Measurements from ENCODE around the gene CTNNA3.

The CTNNA3 gene

DNA sequence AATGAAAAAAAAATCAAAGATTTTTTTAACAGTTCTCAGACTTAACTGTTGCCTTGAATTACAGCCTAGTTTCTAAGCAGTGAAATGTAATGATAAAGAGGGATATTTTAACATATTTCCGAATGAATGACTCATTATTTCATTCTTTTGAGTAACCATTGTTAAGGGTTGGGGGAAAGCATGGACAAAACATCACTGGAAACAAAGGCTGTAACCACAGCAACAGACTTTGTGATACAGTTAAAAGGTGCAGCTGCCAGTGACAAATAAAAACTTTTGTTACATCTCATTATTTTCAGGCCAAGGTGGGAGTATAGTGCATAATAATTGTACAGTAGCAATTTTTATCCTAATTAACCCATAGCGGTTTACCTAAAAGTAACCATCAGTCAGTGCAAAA is 597.5 kb downstream of the CTNNA3 start:
- DNase-seq = no peak

DNA sequence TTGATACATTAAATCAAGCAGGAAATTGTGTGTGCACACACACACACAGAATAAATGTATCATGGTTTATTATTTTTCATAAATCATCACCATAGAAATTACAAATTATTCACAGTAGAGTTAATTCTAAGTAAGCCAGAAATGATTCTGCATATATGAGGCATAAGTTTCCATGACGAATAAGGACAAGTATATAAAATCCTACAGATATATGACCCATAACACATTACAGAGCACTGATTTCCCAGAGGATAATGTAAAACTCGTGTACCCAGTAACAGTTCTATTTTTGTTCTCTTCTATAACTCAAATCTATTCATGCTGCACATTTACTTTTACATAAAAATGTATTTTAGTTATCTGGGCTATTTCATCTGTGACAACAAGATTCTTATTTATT is 600.5 kb downstream of the CTNNA3 start:
- no peak for DNase-seq

DNA sequence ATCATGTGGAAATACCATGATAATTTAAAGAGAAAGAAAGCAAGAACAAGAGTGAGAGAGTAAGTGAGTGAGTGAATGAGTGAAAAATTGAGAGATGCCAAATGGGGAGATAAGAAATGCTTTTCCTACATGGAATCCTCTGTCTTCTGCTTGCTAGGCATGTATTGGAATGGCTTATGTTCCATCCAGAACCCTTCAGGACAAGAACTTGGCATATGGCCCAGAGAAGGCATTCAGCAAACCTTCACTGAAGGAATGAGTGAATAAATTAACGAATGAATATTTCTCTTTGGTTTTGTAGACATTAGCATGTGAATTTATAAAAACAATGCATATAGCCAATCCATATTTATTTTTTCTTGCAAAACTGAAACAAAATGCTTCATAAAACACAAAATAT is 608.0 kb downstream of the CTNNA3 start:
- DNase-seq = no peak

DNA sequence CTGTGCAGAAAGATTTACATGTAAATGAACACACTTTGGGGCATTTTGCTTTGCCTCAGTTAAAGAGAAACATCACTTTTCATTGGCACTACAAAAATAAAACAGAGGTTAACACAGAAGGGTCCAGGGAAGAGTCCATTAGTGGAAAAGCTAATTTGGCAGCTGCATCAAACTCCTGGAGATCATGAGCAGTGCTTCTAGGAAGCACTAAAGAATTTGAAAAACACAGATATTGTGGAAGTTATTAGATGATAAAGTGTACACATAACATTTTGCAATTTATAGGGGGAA is 608.9 kb downstream of the CTNNA3 start:
- no peak for DNase-seq

DNA sequence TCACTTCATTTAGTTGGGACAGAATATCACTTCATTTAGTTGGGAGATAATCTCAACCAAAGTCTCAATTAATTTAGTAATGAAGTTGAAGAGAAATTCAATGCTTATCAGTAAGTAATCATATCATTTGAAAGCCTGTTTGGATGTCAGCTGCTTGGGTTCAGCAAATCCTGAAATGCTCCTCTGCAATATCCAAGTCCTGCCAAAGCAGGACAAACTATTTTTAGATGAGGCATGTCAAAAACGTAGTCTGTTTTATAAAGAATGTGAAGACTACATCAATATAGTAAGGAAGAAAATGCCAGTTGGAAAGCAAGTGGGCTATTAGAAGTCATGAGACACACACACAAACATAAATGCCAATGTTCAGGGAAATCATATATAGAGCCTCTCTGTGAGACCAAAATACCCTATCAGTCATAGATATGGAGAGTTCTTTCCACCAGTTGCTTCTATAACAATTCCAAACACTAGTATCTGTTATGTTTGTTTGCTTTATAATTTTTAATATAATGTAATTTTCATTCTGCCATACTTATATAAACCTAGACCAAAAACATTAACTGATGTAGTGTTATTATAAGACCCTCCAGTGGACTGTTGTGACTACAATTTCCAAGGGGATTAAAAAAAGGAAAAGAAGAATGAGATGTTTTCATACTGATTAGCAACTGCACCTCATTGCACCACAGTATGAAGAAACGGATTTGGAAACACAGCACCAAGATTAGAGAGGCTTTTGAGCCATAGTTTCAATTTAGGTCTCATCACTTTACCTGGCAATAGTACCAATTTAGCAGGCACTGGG is 609.5 kb downstream of the CTNNA3 start:
- no peak for DNase-seq

DNA sequence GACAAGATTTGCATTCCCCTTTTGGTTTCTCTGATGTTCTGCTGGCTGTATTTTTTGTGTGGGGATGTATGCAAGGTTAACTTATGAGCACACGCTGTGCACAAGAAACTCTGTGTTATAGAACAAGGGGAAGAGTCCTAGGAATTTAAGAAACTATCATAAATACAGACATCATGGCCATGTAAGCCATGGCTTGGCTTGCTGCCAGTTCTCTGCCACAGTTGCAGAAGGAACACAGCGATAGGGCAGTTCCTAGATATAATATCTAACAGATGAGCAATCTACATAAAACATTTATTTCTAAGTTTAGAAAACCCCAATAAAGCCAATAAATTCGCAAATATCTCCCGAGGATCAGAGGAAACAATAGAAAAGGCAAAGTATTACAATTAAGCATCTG is 616.9 kb downstream of the CTNNA3 start:
- no peak for DNase-seq

DNA sequence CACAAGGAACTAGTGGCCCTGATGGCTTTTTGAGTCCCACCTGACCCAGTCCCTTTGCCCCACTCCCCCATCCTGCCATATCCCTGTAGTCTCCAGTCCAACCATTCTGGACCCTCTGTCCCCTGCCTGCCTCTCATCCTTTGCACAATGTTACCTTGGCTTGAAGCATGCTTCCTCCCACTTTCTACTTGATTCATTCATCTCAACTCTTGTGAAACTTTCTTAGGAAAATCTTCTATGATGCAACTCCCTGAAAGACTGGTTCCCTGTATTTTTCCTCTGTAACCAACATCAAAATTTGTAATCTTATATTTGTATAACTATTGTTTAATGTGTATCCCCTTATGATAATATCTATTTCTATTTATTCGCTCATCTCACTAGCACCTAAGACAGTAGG is 618.6 kb downstream of the CTNNA3 start:
- DNase-seq = no peak

DNA sequence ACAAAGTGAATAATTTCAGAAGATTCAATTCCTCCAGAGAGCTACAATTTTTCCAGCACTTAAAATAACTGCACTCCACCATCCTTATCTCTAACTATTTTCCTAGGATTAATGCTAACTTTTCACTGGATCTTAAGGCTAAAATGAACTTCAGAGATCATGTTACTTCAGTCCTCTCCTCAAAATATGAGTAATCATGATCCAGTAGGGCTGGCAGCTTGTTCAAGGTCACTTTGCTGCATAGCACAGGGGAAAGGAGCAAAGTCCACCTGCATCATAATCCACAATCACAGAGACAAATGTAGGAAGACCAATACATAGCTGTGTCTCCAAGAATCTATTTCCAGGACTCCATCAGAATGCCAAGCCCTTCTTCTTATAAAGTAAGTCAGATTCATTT is 619.9 kb downstream of the CTNNA3 start:
- no peak for DNase-seq

DNA sequence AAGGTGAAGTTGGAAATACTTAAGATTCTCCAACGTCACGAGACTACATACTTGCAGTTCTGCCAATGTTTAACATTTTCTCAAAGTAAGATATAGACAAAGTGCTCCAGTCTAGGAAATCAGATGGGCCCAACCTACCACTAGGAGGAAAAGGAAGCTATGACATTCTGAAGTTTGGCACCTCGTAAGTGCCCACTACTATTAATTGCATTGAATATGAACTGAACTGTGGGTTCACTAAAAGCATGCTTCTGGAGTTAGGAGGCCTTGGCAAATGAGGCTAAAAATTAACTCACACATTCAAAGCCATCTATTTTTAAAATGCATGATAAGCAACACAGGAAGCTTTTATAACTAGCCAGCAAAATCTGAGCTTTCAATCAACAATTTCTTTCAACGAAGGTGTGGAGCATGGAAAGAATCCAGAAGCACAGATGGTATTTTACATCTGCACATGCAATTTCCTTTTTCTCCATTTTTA is 620.5 kb downstream of the CTNNA3 start:
- DNase-seq = no peak

DNA sequence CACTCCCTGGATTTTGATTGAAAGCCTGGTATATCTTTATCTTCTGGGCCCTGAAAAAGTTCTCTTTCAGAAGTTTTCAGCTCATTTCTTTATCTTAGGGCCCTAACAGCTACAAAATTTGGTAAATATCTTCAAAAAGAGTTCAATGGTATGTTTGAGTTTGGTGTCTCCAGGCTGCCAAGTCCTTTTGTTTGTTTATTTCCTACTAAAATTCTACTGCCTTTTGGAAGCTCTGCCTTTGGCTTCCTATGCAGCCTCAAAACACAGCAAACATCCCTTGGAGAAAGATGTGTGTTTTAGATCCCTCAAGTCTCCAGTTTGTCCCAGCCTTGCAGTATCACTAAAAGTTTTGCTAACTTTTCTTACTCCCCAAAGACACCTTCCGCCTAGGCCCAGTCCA is 623.3 kb downstream of the CTNNA3 start:
- DNase-seq = no peak

DNA sequence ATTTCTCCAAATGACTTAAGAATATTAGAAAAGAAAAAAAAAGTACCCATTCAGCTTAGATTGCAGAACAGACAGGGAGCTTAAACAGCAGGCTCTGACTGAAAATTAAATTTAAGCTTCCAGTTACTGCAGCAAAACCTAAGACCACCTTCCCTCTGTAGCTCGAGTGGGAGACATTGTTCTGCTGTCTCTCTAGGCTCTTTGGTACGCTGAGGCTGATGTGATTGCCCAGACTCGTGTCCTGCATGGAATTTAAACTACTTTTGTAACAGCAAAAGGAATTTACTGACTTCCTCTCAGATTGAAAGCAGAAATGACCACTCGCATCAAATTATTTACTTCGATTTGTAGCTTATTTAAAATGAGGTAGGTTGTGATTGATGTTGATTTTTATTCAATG is 645.6 kb downstream of the CTNNA3 start:
- DNase-seq = no peak

DNA sequence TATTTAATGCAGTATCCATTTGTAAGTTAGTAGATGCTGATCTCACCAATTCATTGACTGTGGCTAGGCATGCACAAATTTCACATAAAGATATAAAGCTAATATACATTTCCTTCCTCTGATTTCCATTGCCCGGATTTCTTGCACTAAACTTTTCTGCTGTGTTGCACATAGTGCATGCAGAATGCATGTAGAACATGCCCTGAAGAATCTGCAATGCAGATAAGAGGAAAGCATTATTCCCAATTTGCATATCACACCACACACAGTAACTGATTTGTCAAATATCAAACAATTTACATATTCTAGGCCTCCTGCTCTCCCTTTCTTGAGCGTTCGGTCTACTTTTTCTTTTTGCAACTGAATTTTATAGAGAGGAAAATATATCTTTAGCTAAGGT is 646.0 kb downstream of the CTNNA3 start:
- no peak for DNase-seq

DNA sequence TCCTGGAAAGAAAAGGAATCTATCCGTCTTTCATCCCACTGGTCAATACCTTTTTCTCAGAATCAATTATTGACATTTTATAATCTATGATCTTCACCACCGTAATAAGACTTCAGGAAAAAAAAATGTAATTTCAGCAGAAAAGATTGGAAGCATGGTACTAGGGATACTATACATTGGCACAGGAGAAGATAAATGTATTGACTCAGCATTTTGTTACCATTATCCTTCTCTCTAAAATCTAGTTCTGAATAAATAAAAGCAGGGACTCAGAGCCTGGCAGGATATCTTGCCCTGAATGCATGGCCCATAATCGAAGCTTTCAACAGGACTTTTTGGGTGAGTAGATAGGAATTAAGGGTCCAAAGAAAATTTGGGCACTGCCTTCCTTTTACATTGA is 649.5 kb downstream of the CTNNA3 start:
- no peak for DNase-seq

DNA sequence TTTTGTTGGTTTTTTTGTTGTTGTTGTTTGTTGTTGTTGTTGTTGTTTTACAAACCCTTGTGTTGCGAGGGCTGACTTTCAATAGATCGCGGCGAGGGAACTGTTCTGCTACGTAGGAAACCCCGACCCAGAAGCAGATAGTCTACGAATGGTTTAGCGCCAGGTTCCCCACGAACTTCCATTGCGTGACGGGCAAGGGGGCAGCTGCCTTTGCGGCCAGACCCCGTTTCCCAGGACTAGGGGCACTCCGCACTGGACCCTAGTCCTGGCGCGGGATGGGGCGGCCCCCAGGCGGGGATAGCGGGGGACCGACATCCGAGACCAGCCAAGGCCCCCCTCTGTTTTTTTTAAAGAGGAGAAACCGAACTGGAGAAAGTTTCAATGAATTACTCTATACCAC is 650.6 kb downstream of the CTNNA3 start:
- no peak for DNase-seq

DNA sequence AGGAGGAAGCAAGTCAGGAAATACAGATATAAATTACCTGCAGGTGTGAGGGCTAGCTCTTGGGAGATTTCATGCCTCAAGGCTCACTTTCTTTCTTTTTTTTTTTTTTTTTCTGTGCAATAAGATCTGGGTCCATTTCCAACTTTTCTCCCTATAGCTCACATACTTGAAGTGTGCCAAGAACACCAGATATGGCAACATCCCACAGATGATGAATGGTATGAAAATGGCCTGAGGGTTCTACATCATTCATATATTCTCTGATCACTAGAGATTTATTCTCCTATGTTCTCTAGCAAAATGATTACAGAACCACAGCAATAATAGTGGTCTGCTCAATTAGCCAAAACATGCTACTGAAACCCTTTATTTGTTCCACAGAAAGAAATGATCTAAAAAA is 653.0 kb downstream of the CTNNA3 start:
- DNase-seq = no peak

DNA sequence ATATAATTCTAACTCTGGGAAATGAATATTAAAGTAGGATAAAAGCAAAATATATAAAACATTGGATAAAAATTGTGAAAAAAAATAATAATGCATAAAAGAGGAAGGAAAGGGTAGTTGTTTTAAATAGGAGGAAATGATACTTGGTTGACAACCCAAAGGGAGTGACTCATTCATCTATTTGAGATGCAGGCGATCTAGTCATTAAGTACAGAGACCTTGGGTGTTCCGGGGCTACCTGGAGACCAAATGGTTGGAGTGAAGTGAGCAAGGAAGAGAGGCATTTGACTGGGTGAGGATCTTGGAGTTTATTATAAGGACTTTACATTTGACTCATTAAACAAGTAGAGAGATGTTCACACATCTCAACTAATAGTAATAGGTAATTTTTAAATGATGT is 659.2 kb downstream of the CTNNA3 start:
- DNase-seq = no peak

DNA sequence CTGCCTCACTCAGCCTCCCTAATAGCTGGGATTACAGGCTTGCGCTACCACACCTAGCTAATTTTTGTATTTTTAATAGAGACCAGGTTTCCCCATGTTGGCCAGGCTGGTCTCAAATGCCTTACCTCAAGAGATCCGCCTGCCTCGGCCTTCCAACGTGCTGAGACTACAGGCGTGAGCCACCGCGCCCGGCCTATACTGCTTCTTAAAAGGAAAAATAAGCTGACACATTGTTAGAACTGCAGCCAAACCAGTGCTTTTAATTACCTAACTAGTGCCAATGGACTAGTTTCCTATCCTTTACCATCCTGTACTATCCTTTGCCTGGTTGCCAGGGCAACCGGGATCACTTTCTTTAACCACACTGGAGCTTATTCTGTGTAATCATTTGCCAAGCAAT is 662.1 kb downstream of the CTNNA3 start:
- DNase-seq = no peak

DNA sequence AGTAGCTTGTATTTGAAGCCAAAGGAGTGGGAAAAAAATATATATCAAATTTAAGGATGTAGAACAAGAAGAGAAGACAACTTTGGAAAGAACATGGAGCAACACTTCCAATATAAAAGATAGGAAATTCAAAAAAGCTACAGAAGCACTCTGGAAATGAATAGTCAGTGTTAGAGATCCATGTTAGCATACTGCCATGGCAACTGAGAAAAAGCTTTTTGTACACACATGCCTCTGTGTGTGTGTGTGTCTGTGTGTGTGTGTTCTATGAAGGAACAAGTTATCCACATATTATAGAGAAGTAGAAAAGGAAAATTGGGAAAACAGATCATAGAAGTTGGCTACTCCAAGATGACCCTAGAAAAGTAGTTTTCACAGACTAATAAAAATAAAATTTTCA is 673.9 kb downstream of the CTNNA3 start:
- DNase-seq = no peak

DNA sequence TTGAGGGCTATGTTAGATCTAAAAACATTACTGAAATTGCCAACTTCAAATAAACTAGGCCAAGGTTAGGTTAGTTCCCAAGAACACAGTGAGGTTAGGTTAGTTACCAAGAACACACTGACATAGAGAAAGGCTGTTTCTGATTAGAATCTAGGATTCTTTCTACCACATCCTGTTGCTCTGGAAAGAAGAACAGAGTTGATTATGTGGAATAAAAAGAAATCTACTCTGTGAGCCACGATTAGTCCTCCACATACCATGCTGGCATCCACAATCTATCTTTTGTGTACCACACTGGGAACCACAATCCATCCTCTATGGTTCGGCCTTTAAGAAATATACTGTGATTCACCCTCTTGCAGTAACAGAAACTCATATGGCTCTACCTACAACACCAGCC is 678.8 kb downstream of the CTNNA3 start:
- no peak for DNase-seq

DNA sequence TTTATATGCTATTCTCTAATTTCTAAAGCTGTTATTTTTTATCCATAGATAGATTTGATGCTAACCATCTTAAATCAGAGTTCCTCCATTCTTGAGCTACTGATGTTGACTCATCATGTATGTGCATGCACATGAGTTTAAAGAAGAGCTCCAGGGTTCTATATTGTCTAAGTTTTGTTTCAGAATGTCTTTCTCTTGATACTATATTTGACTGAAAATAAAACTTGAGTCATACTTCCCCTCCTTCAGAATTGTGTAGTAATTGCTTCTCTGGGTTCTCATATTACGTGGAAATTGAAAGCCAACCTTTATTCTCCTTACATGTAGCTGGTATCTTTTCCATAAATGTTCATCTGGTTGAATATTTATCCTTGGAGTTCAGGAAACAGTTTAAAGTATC is 680.8 kb downstream of the CTNNA3 start:
- DNase-seq = no peak

DNA sequence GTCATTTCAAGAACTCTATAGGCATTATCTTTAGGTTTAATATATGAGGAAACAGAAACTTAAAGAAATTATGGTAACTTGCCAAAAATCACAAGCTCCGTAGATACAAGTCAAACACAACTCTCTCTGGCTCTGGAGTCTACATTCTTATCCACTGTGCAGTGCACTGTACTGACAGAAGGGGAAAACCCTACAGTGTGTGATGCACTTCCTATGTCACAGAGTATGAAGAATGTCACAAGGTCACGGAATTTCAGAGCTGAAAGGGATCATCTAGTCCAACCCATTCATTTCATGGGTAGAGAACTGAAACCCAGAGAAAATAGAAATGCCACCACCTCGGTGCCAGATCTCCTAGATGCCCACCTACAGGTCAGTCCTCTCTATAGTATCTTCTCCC is 684.0 kb downstream of the CTNNA3 start:
- DNase-seq = no peak

DNA sequence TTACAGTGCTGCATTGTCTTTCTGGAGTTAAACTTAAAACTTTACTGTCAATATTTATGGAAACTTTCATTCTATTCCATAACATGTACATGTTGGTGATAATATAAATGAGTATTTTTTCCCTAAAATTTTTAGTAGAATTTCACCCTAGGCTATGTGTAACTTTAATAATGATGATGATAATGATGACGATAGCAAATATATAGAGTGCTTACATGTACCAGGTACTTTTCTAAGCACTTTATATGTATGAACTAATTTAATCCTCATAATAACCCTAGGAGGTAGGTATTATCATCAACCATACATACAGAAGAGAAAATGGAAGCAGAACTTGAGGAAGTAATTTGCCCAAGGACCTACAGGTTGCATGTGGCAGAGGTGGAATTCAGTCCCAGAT is 684.5 kb downstream of the CTNNA3 start:
- DNase-seq = no peak

DNA sequence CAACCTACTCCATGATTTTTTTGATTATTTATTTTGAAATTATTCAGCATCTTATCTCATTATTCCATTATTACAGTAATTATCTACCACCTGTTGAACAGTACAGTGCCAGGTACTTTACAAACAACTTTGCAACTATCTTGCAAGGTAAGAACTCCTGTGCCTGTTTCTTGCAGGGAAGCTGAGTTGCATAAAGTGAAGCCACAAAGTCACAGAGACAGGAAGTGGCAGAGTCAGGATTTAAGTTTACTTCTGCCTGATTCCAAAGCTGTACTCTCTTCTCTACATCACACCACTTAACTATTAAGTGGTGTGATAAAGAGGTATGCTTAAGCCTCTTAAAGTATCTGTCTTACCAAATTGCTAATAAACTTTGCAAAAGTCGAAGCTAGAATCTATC is 690.0 kb downstream of the CTNNA3 start:
- DNase-seq = no peak

DNA sequence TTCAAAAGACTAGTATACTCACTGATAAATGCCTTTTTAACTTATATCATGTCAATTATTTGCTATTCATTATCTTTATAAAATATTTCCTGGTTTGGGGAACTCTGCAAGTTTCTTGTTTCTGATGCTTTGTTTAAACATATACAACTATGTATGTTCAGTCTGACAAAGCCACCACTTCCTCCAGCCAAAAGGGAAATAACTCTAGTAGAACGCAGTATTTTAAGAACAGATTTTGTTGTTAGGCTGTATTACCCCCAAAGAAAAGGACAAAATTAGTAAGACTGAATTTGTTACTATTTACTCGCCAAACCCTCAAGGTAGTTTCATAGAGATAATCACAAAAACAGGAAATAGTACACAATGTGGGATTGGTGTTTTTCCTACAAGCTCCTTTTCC is 691.3 kb downstream of the CTNNA3 start:
- no peak for DNase-seq

DNA sequence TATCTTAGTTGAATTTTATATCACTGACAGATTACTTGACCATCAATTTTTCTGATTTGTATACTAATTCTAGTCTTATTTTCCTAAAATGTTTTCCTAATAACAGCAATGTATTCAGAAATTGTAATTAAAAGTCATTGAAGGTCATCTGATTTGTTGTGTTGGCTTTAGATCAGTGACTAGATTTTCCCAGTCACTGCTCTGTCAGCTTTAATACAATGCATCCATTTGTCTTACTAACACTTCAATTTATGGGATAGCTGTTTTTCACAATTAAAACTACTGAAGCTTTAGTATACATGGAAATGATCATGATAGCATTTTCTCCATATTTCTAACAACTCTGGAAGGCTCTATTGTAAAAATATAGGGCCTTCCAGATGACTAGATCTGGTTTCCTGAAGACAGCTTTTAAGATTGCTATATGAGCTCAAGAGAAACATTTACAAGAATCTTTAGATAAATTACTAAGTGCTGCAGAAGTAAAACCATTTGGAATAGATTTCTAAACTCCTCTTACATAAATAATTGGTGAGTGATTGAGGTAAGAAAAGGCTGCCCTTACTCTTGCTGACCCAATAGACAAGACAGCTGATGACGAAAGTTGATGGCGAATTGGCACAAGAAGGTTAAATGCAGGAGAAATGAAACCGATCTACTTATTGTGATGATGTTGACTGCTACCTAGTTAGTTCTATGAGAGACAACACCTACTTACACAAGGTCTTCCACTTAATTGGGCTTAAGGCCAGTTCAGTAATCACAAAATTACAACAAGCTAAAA is 696.0 kb downstream of the CTNNA3 start:
- no peak for DNase-seq
